ENCODE measurements around the gene ADAMTS12. TPM values are rescaled to one million over a fixed set of nuclear protein-coding genes. Genes with fewer than 3 reads are reported as not detected.

ADAMTS12 gene
- total RNA-seq, 2 donors from 2014 or later = 0.43 to 1.7 TPM

GRCh38 chr5:33662722-33663427 is 228.9 kb downstream of the ADAMTS12 start:
- no peak for TF ChIP-seq CTCF (IDR thresholded peaks at IDR 0.05)
- H3K36me3 ChIP-seq = no peaks in the 10 kb centered on the region
- H3K4me1 ChIP-seq = no peaks in the 10 kb centered on the region

GRCh38 chr5:33659526-33660169 is 232.1 kb downstream of the ADAMTS12 start:
- H3K4me3 ChIP-seq = no peak overlapping the region
- no peak overlapping the region for H3K27ac ChIP-seq
- TF ChIP-seq CTCF (IDR thresholded peaks at IDR 0.05) = no peak
- H3K36me3 ChIP-seq = no peaks in the 10 kb centered on the region
- H3K27me3 ChIP-seq = no peaks in the 10 kb centered on the region
- H3K9me3 ChIP-seq = no peaks in the 10 kb centered on the region
- no peak for DNase-seq (ENCODE audit: low spot score)
- no peaks in the 10 kb centered on the region for H3K4me1 ChIP-seq

More at GRCh38 chr5:33662722-33663427, 228.9 kb downstream of the ADAMTS12 start:
- no peak for DNase-seq (ENCODE audit: low spot score)
- no peak overlapping the region for H3K4me3 ChIP-seq
- no peaks in the 10 kb centered on the region for H3K9me3 ChIP-seq
- no peak overlapping the region for H3K27ac ChIP-seq
- H3K27me3 ChIP-seq = no peaks in the 10 kb centered on the region

DNA sequence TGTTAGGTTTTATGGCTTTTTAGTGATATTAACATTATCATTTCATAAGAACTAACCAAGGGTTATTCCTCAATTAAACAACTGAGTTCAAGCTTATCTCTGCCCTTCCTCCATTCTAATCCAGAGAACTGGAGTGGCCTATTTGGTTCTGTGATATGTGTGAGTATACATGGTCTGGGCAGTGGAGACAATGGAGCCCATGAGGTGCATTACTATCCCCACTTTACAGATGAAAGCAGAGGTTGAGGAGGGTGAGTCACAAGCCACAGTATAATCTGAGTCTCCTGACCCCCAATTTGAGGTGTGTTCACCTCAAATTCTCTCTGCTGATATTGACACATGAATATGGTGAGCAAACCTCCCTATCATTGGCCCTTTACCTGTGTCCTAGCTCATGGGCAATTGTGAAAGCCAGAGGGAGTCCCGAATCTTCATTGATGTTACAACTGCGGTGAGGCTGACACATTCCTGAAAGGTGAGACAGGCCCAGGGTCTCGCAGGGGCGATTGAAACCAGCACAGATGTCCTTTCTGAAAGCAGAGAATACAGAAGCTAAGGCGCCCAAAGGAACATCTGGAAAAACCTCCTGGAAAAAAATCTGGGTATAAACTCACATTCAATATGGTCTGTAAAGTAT is 233.9 kb downstream of the ADAMTS12 start:
- Histone ChIP-seq H3K9me3 (no peaks in the 10 kb centered on the region), H3K36me3 (no peaks in the 10 kb centered on the region), H3K4me1 (no peaks in the 10 kb centered on the region), H3K27me3 (no peaks in the 10 kb centered on the region), H3K27ac (no peak overlapping the region), H3K4me3 (no peak overlapping the region)
- no peak for TF ChIP-seq CTCF (IDR thresholded peaks at IDR 0.05)
- DNase-seq (ENCODE audit: low spot score) = no peak

DNA sequence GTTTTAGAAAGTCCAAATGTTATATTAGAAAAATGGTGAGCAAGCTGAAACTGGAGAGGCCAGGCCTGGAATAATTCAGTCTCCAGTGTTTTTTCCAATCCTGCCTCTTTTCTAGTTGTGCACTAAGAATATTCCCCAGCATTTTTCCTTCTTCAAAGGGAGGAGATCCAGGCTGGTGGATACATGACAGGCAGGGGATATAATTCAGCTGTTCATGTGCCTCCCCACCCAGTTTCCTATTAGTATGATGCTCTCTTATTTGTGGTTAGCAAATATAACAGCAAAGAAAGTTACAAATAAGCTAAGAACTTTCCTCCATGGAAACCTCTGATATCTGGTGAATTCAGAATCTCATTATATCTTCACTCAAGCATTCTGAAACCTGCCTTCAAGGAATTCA is 234.6 kb downstream of the ADAMTS12 start:
- Histone ChIP-seq H3K4me3 (no peak overlapping the region), H3K36me3 (no peaks in the 10 kb centered on the region), H3K27ac (no peak overlapping the region), H3K9me3 (no peaks in the 10 kb centered on the region), H3K4me1 (no peaks in the 10 kb centered on the region), H3K27me3 (no peaks in the 10 kb centered on the region)
- no peak for DNase-seq (ENCODE audit: low spot score)
- no peak for TF ChIP-seq CTCF (IDR thresholded peaks at IDR 0.05)

DNA sequence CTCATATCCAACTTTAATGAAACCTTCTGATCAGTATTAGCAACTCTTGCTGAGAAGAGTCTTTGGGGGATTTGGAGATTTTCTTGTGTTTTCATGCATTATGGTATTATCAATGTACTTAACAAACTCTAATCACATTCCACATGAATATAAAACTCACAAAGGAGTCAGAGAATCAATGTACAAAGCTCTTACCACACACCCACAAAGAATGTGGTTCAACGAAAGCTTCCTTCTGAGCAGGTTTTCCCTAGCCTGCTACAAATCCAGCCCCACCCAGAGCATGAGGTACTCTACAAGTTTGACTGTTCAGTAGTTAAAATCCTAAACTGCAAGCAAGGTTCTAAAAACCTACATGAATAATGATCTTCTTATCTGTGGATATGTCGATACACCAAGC is 240.9 kb downstream of the ADAMTS12 start:
- TF ChIP-seq CTCF (IDR thresholded peaks at IDR 0.05) = no peak
- no peak overlapping the region for H3K4me3 ChIP-seq

More for the DNA sequence above, 240.9 kb downstream of the ADAMTS12 start:
- no peak overlapping the region for H3K27ac ChIP-seq
- H3K27me3 ChIP-seq = no peaks in the 10 kb centered on the region
- no peaks in the 10 kb centered on the region for H3K4me1 ChIP-seq
- no peak for DNase-seq (ENCODE audit: low spot score)
- H3K9me3 ChIP-seq = no peaks in the 10 kb centered on the region
- no peaks in the 10 kb centered on the region for H3K36me3 ChIP-seq
